HG03521 (cell line): ENCODE results near the gene THEM5.

ENCODE experiments used
- ATAC-seq: cut with Tn5 transposase; IDR thresholded peaks from one replicate; pipeline ENCODE4 v1.9.1; 2021; ENCODE audit warnings: mild to moderate bottlenecking, moderate library complexity; ENCODE audit not compliant: unreplicated experiment

Gene THEM5

GRCh38 chr1:151841141-151841540, 12.4 kb downstream of the THEM5 start:
- ATAC-seq, result no peak

GRCh38 chr1:151840421-151840820, 13.1 kb downstream of the THEM5 start:
- no peak for ATAC-seq

GRCh38 chr1:151839457-151840403, 13.8 kb downstream of the THEM5 start, which contains the start of gene C2CD4D:
TSS of gene C2CD4D (minus strand) at chr1:151839820. CDS start at chr1:151838989, 831 bp downstream.
- ATAC-seq, result no peak

DNA sequence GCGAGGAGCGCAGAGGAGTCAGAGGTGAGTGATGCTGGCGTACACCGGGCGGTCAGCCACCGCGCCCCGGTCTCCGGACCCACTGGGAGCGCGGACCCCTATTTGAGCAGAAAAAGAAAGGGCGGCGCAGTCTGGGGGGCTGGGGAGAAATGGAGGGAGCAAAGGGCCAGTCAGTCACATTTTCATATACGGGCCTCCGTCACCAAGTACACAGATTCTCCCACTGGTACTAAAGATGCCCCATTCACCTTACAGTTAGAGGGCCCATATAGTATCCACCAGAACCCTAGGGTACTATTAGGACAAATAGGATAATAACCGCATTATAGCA, 14.5 kb downstream of the THEM5 start:
- ATAC-seq, result no peak

DNA sequence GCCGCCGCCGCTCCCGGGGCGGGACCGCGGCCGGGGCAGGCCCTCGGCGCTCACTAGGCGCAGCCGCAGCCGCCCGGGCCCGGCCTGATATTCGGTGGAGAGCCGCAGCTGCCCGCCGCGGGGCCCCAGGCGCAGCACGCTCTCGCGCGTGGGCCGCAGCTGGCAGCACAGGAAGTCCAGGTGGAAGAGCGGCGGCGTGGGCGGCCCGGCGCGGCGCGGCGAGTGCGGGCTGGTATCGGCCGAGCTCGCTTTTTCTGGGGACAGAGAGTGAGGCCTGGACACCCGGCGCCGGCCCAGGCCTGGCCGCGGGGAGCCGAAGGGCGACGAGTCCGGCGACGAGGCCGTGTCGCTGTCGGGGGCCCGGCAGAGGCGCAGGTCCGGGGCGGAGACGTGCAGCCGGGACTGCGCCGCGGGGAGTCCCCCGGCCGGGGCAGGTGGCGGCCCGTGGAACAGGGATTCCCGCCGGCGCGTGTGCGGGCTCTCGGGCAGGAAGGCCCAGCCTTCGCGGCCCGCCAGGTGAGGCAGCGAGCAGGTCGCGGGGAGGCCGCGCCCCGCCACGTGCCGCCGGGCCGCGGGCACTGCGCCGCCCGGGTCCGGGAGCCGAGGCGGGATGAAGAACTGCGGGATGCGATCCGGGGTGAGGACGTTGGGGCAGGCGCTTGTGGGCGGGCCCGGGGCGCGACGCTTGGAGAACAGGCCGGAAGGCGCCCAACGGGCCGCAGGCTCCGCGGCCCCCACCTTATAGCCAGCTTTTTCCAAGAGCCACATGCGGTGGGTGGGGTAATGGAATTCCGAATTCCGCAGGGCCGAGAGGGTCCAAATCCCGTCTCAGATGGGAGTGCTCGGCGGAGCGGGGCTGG, 15.1 kb downstream of the THEM5 start:
- no peak for ATAC-seq

GRCh38 chr1:151837884-151838221, 15.7 kb downstream of the THEM5 start:
- ATAC-seq, result no peak

- no peak for ATAC-seq
These were observed 16.3 kb downstream of the THEM5 start for GRCh38 chr1:151837197-151837596.

DNA sequence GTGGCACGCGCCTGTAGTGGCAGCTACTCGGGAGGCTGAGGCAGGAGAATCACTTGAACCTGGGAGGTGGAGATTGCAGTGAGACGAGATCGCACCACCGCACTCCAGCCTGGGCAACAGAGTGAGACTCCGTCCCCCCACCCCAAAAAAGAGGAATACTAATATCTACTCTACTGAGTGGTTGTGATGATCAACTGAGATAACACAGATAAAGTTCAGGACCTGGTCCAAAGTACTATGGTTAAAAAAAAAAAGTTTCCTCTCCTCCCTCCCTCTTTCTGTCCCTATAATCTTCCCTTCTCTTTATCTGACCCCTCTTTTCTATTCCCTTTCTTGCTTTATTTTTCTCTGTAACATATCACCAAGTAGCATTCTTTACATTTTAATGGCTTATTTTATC, 17.9 kb downstream of the THEM5 start:
- ATAC-seq, result no peak

- no peak for ATAC-seq
These were observed 19.3 kb downstream of the THEM5 start for GRCh38 chr1:151834239-151834638.

GRCh38 chr1:151833172-151833900, 20.2 kb downstream of the THEM5 start:
- no peak for ATAC-seq

- ATAC-seq, result no peak
These were observed 21.1 kb downstream of the THEM5 start for GRCh38 chr1:151832318-151832980.

DNA sequence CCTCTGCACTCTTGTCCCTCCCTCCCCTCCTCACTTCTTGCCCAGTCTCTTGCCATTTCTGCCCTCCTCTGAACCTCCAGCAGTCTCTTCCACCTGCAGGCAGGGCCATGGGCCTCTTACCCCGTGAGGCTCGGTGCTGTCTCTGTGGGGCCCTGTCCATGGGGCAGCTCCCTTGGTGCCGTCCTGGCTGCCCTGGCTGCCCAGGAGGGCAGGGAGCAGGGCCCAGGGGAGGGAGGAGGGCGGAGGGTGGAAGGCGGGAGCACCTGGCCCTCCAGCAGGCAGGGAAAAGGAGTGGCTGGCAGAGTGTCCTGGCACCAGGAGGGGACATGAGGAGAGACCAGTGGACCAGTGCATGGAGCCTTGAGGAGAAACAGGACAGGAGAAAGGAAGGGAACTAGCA, 21.9 kb downstream of the THEM5 start, which contains the start of gene RORC:
RORC (minus strand) TSS at position 198 of the 400 bp plus-strand sequence; CDS start at position 160, 38 bp downstream.
- ATAC-seq, result no peak

DNA sequence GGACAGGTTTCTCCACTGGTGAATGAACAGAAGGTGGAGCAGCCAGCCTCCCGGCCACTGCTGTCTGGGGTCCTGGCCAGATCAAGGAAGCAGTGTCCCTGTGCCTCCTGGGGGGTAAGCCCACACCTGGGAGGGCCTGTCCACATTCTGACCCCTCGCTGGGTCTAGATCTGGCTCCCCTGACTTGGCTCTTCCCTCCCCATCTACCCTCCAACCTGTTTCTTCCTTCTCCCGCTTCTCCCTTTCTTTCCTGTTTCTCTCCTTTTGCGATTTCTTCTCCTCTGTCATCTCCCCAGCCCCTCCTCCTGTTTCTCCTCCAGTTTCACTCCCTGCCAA, 22.3 kb downstream of the THEM5 start:
- ATAC-seq, result no peak

DNA sequence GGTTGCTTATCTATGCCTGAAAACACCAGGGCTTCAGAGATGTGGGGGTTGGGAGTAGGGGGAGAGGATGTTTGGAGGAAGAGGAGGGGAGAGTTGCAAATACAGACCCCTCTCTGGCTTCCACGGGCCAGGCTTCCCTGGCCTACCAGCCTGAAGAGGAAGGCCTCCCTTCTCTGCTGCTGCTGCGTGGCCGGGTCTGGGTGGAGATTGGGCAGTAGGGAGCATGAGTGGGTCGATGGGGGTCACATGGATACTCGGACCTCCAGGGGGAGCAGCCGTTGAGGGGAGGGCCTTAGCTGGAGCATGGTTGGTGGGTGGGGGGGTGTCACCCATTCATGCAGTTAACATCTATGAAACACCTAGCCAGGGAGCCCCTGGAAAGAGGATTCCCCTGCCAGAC, 23.5 kb downstream of the THEM5 start:
- ATAC-seq, result no peak

DNA sequence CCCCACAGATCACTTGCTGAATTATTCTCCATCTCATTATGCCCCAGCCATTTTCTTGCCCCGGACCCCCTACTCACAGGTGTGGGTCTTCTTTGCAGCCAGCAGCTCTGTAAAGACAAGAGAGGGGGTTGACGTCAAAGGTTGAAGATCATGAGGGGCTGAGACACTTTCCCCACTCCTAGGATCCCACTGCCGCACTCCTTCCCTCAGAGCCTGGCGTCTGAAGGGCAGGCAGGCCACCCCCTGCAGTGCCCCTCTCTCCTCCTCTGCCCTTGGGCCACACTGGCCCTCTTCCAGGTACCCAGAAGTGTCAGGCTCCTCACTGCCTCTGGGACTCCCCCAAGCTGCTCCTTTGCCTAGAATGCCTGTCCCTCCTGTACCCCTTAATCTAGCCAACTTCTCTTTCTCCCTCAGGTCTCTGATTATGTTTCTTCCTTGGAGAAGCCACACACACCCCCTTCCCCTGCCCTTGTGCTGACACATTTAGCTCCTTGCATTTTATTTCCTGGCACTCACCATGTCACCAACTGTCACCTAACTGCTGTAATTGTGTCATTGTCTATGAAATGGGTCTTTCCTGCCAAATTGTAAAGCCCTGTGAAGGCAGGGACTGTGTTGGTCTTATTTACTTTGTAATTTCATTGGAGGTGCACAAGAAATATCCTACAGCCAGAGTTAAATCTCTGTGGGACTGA, 24.0 kb downstream of the THEM5 start:
- no peak for ATAC-seq

DNA sequence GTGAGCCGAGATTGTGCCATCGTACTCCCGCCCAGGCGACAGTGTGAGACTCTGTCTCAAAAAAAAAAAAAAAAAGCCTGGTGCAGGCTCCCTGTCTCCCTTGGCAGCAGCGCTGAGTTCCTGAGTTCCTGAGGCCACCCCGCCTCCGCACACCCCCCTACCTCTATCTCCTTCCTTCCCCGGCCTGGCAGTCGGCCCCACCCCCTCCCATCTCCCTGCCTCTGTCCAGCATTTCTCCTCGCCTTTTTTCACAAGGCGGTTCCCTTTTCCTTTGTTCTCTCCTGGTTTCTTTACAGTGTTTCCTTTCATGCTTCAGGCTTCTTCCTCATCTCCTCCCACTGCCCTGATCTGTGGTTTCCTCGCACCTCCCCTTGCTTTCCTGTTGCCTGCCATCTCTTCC, 24.6 kb downstream of the THEM5 start:
- ATAC-seq, result no peak

DNA sequence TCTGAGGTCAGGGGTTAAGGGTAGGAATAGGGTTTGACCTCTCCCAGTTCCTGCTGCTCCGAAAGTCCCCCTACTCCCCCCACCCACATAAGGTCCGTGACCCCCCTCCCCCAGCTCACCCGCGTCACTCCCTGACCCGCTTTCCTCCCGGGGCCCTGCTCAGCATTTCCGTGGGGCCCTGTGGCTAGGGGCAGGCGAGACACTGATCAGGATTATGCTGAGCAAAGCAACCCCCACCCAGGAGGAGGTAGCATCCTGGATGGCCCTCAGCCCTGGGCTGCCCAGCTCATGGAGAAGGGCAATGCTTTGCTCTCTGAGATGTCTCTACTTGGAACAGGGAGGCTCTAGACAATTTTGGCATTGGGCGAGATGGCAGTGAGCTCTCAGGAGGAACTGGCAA, 25.7 kb downstream of the THEM5 start:
- no peak for ATAC-seq

DNA sequence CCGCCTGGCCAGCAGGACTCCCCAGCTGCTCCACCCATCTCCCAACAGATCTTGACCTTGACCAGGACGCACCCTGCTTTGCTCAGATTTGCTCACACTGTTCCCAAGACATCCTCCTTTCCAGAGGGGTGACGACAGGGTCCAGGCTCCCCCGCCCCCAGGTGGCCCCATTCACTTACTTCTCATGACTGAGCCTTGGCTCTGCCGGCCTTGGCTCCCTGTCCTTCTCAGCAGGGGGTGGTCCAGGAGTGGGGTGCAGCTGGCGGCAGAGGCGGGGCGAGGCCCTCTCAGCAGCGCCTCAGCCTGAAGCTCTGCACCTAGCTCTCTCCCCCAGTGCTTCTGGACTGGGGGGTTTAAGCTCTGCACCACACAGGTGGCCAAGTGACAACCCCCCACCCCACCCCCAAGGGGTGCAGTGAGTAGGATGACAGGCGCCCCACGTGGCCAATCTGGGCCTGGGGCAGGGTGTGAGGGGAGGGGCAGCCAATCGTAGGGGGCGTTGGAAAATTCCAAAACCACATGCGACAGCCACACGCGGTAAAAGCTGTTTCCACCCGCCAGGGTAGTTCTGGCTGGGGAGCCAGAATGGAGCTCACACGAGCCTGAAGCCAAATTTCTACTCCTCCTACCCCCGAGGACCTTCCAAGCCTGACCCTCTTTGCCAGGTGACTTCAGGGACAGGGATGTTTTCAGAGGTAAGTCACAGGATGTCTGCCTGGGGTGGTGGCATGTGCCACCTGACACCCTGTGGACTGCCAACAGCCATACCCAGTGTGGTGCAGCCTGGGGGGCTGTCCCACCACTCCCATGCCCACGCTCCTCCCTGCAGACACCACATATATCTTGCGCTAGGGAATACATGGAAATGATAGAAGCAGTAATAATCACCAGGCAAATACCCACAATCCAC, 27.5 kb downstream of the THEM5 start:
- ATAC-seq, result no peak

GRCh38 chr1:151825204-151825603, 28.3 kb downstream of the THEM5 start:
- ATAC-seq, result no peak
